ENCODE results near the gene PHAF1.

The PHAF1 gene

GRCh38 chr16:67082891-67083290 is 26.9 kb upstream of the PHAF1 start:
- no peak for FAIRE-seq
- TF ChIP-seq, protein P1, sequence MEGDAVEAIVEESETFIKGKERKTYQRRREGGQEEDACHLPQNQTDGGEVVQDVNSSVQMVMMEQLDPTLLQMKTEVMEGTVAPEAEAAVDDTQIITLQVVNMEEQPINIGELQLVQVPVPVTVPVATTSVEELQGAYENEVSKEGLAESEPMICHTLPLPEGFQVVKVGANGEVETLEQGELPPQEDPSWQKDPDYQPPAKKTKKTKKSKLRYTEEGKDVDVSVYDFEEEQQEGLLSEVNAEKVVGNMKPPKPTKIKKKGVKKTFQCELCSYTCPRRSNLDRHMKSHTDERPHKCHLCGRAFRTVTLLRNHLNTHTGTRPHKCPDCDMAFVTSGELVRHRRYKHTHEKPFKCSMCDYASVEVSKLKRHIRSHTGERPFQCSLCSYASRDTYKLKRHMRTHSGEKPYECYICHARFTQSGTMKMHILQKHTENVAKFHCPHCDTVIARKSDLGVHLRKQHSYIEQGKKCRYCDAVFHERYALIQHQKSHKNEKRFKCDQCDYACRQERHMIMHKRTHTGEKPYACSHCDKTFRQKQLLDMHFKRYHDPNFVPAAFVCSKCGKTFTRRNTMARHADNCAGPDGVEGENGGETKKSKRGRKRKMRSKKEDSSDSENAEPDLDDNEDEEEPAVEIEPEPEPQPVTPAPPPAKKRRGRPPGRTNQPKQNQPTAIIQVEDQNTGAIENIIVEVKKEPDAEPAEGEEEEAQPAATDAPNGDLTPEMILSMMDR (IDR thresholded peaks at IDR 0.05; ENCODE audit: insufficient read depth, missing control alignments), result no peak
- DNase-seq (ENCODE audit: insufficient read length, low spot score), result no peak

- FAIRE-seq (no peak), DNase-seq (ENCODE audit: insufficient read length, low spot score) (no peak)
Measured at GRCh38 chr16:67084345-67085028, 25.3 kb upstream of the PHAF1 start.

DNA sequence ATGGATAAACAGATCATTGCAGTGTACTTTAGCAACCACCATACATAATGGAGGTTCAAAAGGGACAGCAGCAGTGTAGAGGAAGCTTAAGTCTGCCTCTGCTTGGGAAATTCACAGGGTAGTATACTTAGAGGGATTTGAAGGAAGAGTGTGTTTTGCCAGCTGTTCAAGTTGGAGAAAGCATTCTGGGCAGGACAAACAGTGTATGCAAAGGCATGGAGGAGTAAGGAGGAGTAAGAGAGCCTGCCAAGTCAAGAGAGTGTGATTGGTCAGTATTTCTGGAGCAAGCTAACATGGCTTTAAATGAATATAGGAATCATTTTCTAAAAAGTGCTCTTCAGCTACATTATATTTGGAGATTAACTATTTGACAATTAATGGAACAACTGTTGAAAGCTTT is 22.9 kb upstream of the PHAF1 start:
- TF ChIP-seq, protein P1 (IDR thresholded peaks at IDR 0.05; ENCODE audit: insufficient read depth, missing control alignments), result no peak
- DNase-seq (ENCODE audit: insufficient read length, low spot score), result no peak
- no peak for FAIRE-seq

More at GRCh38 chr16:67084345-67085028, 25.3 kb upstream of the PHAF1 start:
- TF ChIP-seq, protein P1 (IDR thresholded peaks at IDR 0.05; ENCODE audit: insufficient read depth, missing control alignments), result no peak

- FAIRE-seq (no peak), DNase-seq (ENCODE audit: insufficient read length, low spot score) (no peak)
- TF ChIP-seq, protein P1 (IDR thresholded peaks at IDR 0.05; ENCODE audit: insufficient read depth, missing control alignments), result no peak
Measured at GRCh38 chr16:67087291-67087690, 22.4 kb upstream of the PHAF1 start.

DNA sequence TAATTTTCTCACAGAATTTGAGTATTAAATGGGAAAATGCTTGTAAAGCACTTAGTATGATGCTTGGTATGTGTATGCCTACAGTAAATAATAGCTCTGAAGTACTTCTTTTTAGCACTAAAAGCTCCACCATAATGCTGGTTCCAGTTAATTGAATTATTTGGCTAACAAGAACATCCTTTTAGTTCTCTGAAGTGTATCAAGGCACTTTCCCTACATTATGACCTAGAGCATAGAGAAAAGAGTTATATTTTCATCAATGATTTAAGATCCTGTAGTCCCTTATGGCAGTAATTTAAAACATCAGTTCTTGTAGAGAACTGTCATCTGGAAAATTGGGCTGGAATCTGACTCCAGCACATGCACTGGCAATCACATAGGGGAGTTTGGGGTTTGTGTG is 21.9 kb upstream of the PHAF1 start:
- DNase-seq (ENCODE audit: insufficient read length, low spot score) (no peak), FAIRE-seq (no peak)
- TF ChIP-seq, protein P1 (IDR thresholded peaks at IDR 0.05; ENCODE audit: insufficient read depth, missing control alignments), result no peak

DNA sequence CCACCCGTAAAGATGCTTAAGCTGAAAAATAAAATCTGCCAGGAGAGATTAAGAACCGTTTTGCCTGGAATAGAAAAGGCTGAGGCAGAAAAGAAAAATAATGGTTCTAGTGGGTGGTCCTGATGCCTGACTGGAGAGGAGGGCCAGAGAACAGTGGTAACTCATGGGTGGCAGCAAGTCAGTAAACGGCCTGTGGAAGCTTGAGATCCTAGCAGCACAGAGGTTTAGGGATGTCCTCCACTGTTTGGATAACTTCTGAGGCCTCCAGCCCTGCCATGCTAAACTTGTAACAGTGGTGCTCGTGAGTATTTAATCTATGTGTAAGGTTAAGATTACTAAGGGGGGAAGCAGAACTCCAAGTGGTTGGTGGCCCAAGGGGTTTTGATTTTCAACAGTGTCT is 21.2 kb upstream of the PHAF1 start:
- TF ChIP-seq, protein P1 (IDR thresholded peaks at IDR 0.05; ENCODE audit: insufficient read depth, missing control alignments), result no peak
- DNase-seq (ENCODE audit: insufficient read length, low spot score) (no peak), FAIRE-seq (no peak)

DNA sequence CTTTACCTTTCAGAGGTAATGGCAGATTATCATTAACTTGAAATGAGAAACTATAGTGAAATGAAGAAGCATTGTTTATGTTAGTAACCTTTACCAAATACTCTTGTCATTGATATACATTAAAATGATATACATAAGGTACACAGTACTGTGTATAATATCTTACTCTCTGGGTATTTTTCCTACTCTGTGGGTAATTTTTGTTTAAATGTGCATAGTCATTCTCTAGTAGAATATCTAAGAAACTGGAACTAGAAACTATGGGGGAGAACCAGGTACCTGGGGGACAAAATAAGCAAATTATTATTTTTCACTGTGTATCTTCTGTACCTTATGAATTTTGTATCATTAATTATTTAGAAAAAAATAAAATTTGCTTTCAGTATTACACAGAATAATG is 20.6 kb upstream of the PHAF1 start:
- TF ChIP-seq, protein P1 (IDR thresholded peaks at IDR 0.05; ENCODE audit: insufficient read depth, missing control alignments), result no peak
- FAIRE-seq (no peak), DNase-seq (ENCODE audit: insufficient read length, low spot score) (no peak)
